GM21737 (cell line): ENCODE measurements around the gene CTBP1.

Source experiments
- ATAC-seq: cut with Tn5 transposase; IDR thresholded peaks from one replicate; pipeline ENCODE4 v1.9.1; 2021; ENCODE audit warnings: mild to moderate bottlenecking, moderate library complexity; ENCODE audit not compliant: unreplicated experiment

Gene CTBP1

GRCh38 chr4:1211891-1212545 is 36.9 kb downstream of the CTBP1 start:
- ATAC-seq = no peak

GRCh38 chr4:1211371-1211770 is 37.6 kb downstream of the CTBP1 start:
- ATAC-seq = no peak

- ATAC-seq = no peak
These were observed 38.0 kb downstream of the CTBP1 start for GRCh38 chr4:1210971-1211370.

DNA sequence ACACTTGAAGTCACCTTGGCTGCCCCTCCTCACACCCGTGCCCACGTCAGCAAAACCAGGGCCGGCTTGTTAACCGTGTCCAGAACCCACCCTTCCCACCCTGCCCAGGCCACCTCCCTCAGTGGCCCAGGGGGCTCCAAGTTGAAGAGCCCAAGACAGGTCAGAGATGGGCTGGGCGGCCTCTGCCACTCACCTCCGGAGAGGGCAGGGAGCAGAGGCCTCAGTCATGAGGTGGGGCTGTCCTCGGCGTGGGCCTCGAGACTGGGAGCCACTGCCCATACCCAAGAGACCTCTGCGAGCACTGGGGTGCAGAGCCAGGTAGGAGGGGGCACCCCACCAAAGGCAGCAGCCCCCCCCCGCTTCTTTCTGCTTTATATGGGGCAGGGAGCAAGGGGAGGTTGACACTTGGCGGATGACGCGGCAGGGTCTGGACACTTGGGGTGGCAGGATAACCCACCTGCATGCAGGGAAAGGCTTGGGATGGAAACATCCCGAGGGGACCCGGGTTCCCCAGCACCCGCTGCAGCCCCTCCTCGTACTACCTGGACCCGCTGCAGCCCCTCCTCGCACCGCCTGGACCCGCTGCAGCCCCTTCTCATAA is 38.6 kb downstream of the CTBP1 start:
- ATAC-seq = no peak

DNA sequence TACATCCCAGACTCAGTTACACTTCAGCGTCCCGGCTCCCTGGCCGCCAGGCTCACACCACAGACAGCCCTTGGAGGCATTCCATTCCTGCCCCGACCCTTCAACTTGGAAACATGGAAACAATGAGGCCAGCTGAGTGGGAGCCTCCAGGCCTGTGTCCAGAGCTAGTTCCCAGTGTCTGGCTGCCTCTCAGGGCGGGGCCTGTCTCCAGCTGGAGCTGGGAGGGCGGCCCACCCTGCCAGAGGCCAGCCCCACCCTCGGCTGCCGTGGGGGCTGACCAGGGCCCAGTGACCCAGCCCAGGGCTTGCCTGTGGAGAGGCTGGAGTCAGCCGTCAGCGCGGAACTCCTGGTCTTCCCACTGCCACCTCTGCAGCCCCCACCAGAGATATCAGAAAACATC is 39.1 kb downstream of the CTBP1 start:
- no peak for ATAC-seq

DNA sequence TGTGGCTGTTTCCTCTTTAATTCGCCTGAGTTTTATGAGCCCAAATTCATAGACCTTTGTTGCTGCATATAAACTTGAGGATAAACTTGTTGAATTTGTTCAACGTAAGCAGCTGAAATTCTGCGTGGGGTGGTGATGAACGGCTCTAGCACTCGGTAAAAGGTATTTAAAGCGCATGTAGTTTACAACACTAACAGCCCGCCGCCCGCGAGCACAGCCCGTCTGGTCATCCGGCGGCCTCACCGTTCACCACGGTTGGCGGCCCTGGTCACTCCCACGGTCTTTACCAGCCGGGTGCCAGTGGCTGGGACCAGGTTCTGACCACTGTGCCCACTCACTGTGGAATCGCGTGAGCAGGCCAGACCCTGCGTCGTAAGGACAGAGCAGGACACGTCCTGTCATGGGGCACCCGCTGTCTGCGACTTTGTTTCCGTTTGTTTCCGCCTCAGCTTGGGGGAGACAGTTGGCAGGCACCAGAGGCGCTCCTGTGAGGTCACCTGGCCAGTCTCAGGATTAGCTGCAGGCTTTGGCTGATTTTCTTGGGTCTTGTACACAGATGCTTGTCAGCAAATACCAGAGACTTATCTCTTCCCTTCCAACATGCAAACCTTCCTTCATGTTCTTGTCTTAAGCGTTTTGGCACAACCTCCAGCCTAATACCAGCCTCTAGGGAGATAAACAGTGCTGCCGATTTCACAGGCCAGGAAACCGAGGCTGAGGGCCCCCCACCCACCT is 39.8 kb downstream of the CTBP1 start:
- ATAC-seq = no peak

- no peak for ATAC-seq
These were observed 40.5 kb downstream of the CTBP1 start for GRCh38 chr4:1208266-1208961.

DNA sequence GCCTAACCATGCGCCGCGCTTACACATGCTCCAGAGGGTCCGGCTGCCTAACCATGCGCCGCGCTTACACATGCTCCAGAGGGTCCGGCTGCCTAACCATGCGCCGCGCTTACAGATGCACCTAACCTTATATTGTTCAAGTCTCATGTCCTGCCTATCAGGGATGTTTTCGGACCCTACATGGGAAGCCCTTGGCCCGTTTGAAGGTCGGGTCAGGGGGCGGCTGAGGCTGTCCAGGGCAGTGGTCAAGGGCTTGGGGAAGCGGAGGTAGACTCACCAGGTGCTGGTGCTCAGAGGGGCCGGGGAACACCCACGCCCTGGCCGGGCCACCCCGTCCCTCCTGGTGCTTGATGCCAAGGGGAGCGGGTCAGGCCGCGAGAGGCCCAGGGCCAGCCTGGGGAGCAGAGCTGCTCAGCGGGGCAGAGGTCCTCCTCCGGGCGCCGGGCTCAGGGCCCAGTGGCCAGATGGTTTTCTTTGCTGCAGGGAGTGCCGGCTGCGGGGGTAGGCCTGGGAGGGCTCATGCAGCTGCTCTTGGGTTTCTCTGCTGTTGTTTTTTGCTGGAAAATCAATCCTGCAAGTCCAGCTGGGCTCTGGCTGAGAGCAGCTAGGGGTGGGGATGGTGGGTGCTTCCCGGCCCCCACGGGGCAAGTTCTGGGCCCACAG is 41.2 kb downstream of the CTBP1 start:
- no peak for ATAC-seq

DNA sequence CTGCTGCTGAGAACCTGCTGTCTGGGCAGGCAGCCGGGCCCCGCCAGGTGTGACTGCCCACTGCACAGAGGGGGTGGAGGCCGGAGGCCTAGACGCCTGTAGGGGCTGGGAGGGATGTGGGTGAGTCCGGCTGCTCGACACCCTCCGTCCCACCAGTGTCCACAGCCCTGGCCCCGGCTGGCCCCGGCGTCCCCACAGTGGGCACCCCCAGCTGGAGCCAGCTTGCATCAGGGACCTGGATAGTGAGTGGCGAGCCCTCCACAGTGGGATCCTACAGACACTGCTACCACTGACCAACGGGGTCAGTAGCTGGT is 41.8 kb downstream of the CTBP1 start:
- no peak for ATAC-seq

- no peak for ATAC-seq
These were observed 42.4 kb downstream of the CTBP1 start for GRCh38 chr4:1206299-1207156.

DNA sequence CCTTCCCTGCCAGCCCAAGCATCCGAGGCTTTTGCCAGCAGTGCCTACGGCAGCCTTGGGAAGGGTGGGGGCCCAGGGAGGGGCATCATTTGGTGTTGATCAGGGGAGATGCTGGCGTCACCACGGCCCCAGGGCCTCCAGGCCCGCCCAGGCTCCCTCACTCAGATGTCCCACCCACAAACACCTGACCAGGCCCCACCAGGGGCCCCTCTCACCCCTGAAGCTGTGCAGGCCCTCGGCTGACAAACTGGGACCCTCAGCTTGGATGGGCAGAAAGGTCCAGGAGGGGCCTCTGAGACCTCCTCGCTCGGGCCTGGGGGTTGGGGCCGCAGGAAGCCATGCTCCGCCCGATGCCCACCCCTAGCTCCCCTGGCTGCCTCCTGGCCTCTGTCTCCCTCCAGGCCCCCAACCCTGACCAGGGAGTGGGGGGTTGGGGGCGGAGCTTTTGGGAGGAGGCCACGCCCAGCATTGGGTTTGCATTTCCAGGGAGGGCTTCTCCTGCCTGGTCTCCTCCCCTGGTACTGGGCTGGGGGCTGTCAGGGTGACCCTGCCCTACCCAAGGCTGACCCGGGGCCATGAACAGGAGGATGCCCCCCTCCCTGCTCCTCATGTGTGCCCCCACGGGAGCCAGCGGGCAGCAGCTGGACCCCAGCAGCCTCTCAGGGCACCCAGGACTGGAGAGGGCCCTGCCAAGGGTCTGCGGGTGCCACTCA is 43.2 kb downstream of the CTBP1 start:
- no peak for ATAC-seq

DNA sequence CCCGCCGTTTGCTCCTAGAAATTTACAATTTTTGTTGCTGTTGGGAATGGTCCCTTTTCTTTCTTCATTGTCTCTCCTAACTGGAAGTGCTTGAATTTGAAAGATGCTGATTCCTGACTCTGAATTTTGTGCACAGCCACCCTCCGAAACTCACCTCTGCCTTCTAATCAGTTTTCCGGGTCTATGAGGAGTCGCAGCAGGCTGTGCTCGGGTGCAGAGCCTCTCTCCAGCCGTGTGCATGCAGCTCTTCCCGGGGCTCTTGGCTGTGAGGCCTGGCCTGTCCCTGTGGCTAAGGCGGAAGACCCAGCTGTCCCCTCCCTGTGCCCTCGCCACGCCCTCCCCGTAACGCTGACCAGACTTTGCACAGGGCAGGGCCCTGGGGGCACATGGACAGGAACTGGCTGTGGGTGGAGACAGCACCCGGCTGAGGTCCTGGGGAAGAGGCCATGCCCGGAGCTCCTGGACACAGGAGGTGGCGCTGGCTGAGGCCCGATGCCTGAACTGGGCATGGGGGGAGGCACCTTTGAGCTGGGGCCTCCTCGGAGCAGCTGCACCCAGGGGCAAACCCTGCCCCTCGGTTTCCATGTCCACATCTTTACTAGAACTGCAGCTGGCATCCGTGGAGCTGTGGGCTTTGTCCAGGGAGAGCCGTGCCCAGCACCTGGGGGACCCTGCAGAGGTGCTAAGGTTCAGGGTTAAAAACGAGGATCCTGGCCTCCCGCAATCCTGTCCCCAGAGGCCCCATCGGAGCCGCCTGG is 43.9 kb downstream of the CTBP1 start:
- ATAC-seq = no peak

DNA sequence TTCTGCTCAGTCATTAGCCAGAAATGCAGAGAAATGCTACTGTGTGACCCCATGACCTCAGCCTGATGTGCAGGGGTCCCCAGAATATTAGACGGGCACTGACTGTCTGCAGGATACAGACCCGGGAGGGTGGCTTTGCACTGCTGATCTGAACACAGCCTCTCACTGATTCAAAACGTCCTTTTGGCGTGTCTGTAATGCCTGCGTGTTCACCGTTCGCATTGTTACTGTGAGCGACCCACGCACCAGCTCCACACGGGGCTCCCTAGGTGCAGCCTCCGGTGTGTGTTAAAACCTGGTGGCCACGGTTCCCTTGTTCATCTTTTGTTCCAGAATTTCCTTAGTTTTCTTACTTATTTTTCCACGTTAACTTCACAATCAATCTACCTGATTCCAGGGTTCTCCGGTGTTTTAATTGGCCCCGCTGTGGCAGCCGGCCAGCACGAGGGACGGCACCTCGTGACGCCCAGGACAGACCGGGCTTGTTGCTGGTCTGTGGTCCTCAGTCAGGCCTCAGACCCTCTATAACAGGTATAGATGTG is 44.6 kb downstream of the CTBP1 start:
- no peak for ATAC-seq

- ATAC-seq = no peak
These were observed 45.8 kb downstream of the CTBP1 start for GRCh38 chr4:1203026-1203616.

GRCh38 chr4:1202526-1203011 is 46.4 kb downstream of the CTBP1 start:
- no peak for ATAC-seq

- ATAC-seq = peak; percentile 35
These were observed 46.9 kb downstream of the CTBP1 start for GRCh38 chr4:1201851-1202525.

DNA sequence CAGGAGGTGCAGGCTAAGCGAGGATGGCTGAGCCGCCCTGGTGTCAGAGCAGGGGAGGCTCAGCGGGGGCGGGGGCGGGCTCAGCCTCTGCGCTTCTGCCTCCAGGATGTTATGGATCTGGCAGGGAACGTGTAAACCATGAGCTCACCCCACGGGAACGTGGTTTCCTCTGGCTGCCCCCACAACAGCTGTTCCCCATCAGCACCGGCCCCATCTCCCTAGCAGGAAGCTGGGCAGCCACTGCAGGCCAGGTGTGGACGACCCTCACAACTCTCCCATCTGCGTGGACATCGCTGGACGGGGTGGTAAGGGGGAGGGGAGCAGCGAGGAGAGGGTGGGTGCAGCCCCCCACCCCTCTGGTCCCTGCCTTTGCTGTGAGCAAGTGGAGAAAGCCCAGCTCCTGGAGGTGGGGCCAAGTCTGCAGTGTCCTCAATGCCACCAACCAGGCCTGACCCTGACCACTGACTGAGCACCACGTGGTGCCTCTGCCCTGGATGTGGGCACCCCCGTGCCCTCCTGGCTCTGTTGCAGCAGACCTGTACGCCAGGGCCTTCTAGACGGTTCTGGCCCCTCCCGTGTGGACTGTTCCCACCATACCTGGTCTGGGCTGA is 48.4 kb downstream of the CTBP1 start:
- peak; percentile 5 for ATAC-seq
